SU-DHL-6 (cell line): ENCODE measurements around the gene FBLN5.

Source experiments
- H2AFZ ChIP-seq: fragments of 200-600 bp; sonication (generic); 2 replicates; pipeline ENCODE4 v1.6.1; 2014; ENCODE audit warnings: low read depth, mild to moderate bottlenecking, moderate library complexity, mixed read lengths, antibody characterized with exemption, low read length; ENCODE audit not compliant: severe bottlenecking
- H3F3A ChIP-seq: fragments of 200-600 bp; shearing (Covaris generic); 2 replicates; pipeline ENCODE4 v1.6.0; 2016; ENCODE audit warnings: antibody characterized with exemption, mild to moderate bottlenecking; ENCODE audit not compliant: insufficient read depth
- H3K27ac ChIP-seq: fragments of 200-600 bp; sonication (generic); 2 replicates; pipeline ENCODE4 v1.5.1; 2016; ENCODE audit warnings: low read depth, mild to moderate bottlenecking, low read length, moderate library complexity, mixed read lengths
- H3K27me3 ChIP-seq: fragments of 200-600 bp; sonication (generic), shearing (Covaris generic); 2 replicates; pipeline ENCODE4 v1.6.0; 2014; ENCODE audit warnings: mild to moderate bottlenecking, low read length
- H3K36me3 ChIP-seq: fragments of 200-600 bp; sonication (generic); 2 replicates; pipeline ENCODE4 v1.6.1; 2014; ENCODE audit warnings: mild to moderate bottlenecking, low read length, mixed read lengths
- H3K4me2 ChIP-seq: fragments of 300-600, 200-600 bp; shearing (Covaris generic), sonication (generic); 2 replicates; pipeline ENCODE4 v1.6.0; 2014; ENCODE audit warnings: low read length, low read depth, mild to moderate bottlenecking; ENCODE audit not compliant: poor library complexity, severe bottlenecking
- H3K4me3 ChIP-seq: fragments of 200-600 bp; sonication (generic); 2 replicates; pipeline ENCODE4 v1.5.1; 2014; ENCODE audit warnings: antibody characterized with exemption, low read length, mild to moderate bottlenecking, mixed read lengths; ENCODE audit not compliant: insufficient read depth, poor library complexity, severe bottlenecking
- H3K79me2 ChIP-seq: fragments of 200-600 bp; sonication (generic); 2 replicates; pipeline ENCODE4 v1.6.1; 2014; ENCODE audit warnings: mild to moderate bottlenecking, low read length, moderate library complexity; ENCODE audit not compliant: insufficient read depth
- H3K9ac ChIP-seq: fragments of 200-600 bp; sonication (generic); 2 replicates; pipeline ENCODE4 v1.7.0; 2014; ENCODE audit warnings: mild to moderate bottlenecking, low read length
- H3K9me2 ChIP-seq: fragments of 200-600 bp; sonication (generic); replicated peaks from 2 replicates; pipeline ENCODE4 v1.6.1; 2014; ENCODE audit warnings: low read length; ENCODE audit not compliant: insufficient read depth
- H3K9me3 ChIP-seq: fragments of 200-600 bp; sonication (generic); 2 replicates; pipeline ENCODE4 v1.6.1; 2014; ENCODE audit warnings: low read length, mixed read lengths; ENCODE audit not compliant: insufficient read depth
- H4K20me1 ChIP-seq: fragments of 200-600 bp; sonication (generic); 2 replicates; pipeline ENCODE4 v1.6.1; 2014; ENCODE audit warnings: low read depth, mild to moderate bottlenecking, antibody characterized with exemption, low read length, moderate library complexity, mixed read lengths
- EZH2phosphoT487 ChIP-seq: fragments of 200-600 bp; sonication (generic), shearing (Covaris generic); conservative IDR thresholded peaks from 2 replicates; pipeline ENCODE4 v1.6.1; 2018; ENCODE audit warnings: mild to moderate bottlenecking, antibody characterized with exemption, low read length, moderate library complexity, mixed read lengths
- TF ChIP-seq, protein P1 (sequence below): fragments of 200-600 bp; sonication (generic); IDR thresholded peaks from one replicate; pipeline ENCODE4 v1.5.1; 2017; ENCODE audit warnings: antibody characterized with exemption, mild to moderate bottlenecking, low read length, moderate library complexity; ENCODE audit not compliant: insufficient read depth, poor library complexity, severe bottlenecking

Gene FBLN5, protein sequence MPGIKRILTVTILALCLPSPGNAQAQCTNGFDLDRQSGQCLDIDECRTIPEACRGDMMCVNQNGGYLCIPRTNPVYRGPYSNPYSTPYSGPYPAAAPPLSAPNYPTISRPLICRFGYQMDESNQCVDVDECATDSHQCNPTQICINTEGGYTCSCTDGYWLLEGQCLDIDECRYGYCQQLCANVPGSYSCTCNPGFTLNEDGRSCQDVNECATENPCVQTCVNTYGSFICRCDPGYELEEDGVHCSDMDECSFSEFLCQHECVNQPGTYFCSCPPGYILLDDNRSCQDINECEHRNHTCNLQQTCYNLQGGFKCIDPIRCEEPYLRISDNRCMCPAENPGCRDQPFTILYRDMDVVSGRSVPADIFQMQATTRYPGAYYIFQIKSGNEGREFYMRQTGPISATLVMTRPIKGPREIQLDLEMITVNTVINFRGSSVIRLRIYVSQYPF

GRCh38 chr14:91947475-91948184 lies at the start of gene FBLN5:
Gene FBLN5, minus strand, starts transcription at chr14:91947694. Its CDS starts 465 bp downstream, at chr14:91947229.
- Histone ChIP-seq H3K9me3 (no peaks in the 10 kb centered on the region), H3K9me2 (no peaks in the 10 kb centered on the region), H4K20me1 (no peaks in the 10 kb centered on the region), H3K27me3 (no peaks in the 10 kb centered on the region), H3K27ac (no peak within 1 kb of the TSS), H3K4me3 (no peak within 1 kb of the TSS), H2AFZ (no peak within 1 kb of the TSS), H3F3A (no peaks in the 10 kb centered on the region), H3K9ac (no peak within 1 kb of the TSS), H3K4me2 (no peak within 1 kb of the TSS), H3K36me3 (no peaks in the 10 kb centered on the region), H3K79me2 (no peaks in the 10 kb centered on the region)
- TF ChIP-seq EZH2phosphoT487 = no peak
- TF ChIP-seq, protein P1, sequence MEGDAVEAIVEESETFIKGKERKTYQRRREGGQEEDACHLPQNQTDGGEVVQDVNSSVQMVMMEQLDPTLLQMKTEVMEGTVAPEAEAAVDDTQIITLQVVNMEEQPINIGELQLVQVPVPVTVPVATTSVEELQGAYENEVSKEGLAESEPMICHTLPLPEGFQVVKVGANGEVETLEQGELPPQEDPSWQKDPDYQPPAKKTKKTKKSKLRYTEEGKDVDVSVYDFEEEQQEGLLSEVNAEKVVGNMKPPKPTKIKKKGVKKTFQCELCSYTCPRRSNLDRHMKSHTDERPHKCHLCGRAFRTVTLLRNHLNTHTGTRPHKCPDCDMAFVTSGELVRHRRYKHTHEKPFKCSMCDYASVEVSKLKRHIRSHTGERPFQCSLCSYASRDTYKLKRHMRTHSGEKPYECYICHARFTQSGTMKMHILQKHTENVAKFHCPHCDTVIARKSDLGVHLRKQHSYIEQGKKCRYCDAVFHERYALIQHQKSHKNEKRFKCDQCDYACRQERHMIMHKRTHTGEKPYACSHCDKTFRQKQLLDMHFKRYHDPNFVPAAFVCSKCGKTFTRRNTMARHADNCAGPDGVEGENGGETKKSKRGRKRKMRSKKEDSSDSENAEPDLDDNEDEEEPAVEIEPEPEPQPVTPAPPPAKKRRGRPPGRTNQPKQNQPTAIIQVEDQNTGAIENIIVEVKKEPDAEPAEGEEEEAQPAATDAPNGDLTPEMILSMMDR = no peak

GRCh38 chr14:91996948-91997371 lies 49.5 kb upstream of the FBLN5 start:
- Histone ChIP-seq H3K9me3 (no peaks in the 10 kb centered on the region), H3K4me3 (no peak overlapping the region), H3K79me2 (no peaks in the 10 kb centered on the region), H3K9me2 (no peaks in the 10 kb centered on the region), H3F3A (peaks cover 10% of the 10 kb centered on the region; the same call in 1 of the 2 replicates), H4K20me1 (no peaks in the 10 kb centered on the region), H3K9ac (no peak overlapping the region), H3K4me2 (no peak overlapping the region), H2AFZ (no peak overlapping the region), H3K36me3 (peaks cover 17% of the 10 kb centered on the region), H3K27me3 (no peaks in the 10 kb centered on the region), H3K27ac (no peak overlapping the region)
- TF ChIP-seq, protein P1 = peak; percentile 68
- TF ChIP-seq EZH2phosphoT487 = no peak

GRCh38 chr14:91987192-91987591 lies 39.7 kb upstream of the FBLN5 start:
- H3K9me3 ChIP-seq = no peaks in the 10 kb centered on the region
- H3K4me3 ChIP-seq = no peak overlapping the region
- H4K20me1 ChIP-seq = no peaks in the 10 kb centered on the region
- H3K9me2 ChIP-seq = no peaks in the 10 kb centered on the region
- H3K9ac ChIP-seq = no peak overlapping the region
- no peaks in the 10 kb centered on the region for H3K27me3 ChIP-seq
- TF ChIP-seq, protein P1 = no peak
- no peak for TF ChIP-seq EZH2phosphoT487
- H2AFZ ChIP-seq = no peak overlapping the region
- no peaks in the 10 kb centered on the region for H3K79me2 ChIP-seq
- no peaks in the 10 kb centered on the region for H3F3A ChIP-seq
- no peak overlapping the region for H3K27ac ChIP-seq
- peaks cover 30% of the 10 kb centered on the region for H3K36me3 ChIP-seq
- no peak overlapping the region for H3K4me2 ChIP-seq
